Testis (tissue), 3 donors: ENCODE measurements around the gene PIK3AP1. TPM values are rescaled to one million over a fixed set of nuclear protein-coding genes. Genes with fewer than 3 reads are reported as not detected.

Experiments
- DNase-seq: peaks from one replicate; pipeline ENCODE4 v3.0.0-alpha.2; 2019
- H3K27ac ChIP-seq, 2 donors: fragments of 200-600 bp; sonication (generic); one replicate each; pipeline ENCODE4 v1.5.1; 2019
- H3K27me3 ChIP-seq: fragments of 200-600 bp; sonication (generic); one replicate; pipeline ENCODE4 v1.5.1; 2019
- H3K36me3 ChIP-seq: fragments of 200-600 bp; sonication (generic); one replicate; pipeline ENCODE4 v1.5.1; 2017; ENCODE audit warnings: low read depth; ENCODE audit errors: missing control alignments
- H3K4me1 ChIP-seq: fragments of 200-600 bp; sonication (generic); one replicate; pipeline ENCODE4 v1.5.1; 2019
- H3K4me3 ChIP-seq, 2 donors: fragments of 200-600 bp; sonication (generic); one replicate each; pipeline ENCODE4 v1.5.1; 2017 to 2019
- H3K9me3 ChIP-seq: fragments of 200-600 bp; sonication (generic); one replicate; pipeline ENCODE4 v1.5.1; 2017
- POLR2A ChIP-seq: fragments of 450-650 bp; IDR thresholded peaks from one replicate; pipeline ENCODE4 v1.6.1; 2017; ENCODE audit warnings: antibody characterized with exemption, mild to moderate bottlenecking, moderate library complexity
- WGBS, 2 donors: methylation state at CpG; one replicate each; pipeline ENCODE4 v1.1.5; 2018; 5-methylcytosine and 5-hydroxymethylcytosine counted together
- intact Hi-C: fragments of 100-400 bp; cut with DNase I; formaldehyde crosslinking; loops from one replicate; pipeline ENCODE4 v1.15.1; 2023; ENCODE audit warnings: low total_unique reads
- polyA plus RNA-seq: library from polyadenylated mRNA; stranded (reverse); fragments of 350-450 nt; fragmentation: Illumina TruSeq; extraction: RNeasy Lipid Tissue Mini Kit (QIAGEN cat#74804); gene quantifications from one replicate; pipeline ENCODE4 v1.2.3, GENCODE V29; 2014; ENCODE audit warnings: low read depth, low replicate concordance; ENCODE audit not compliant: insufficient read depth
- total RNA-seq, 2 donors: library from RNA; depleted of rRNA; stranded (reverse); fragments of >200 nt; gene quantifications; one replicate each; pipeline ENCODE4 v1.2.3, GENCODE V29; 2016
- TF ChIP-seq, protein P1 (sequence below), 3 experiments: fragments of 450-650 bp in 2 of 3; fragments of 200-600 bp in 1 of 3; sonication (generic) in 1 of 3; IDR thresholded peaks; one replicate each; pipeline ENCODE4 v1.5.1; 2016 to 2019; ENCODE audit warnings: antibody characterized with exemption in 3 of 3, mild to moderate bottlenecking in 2 of 3, moderate library complexity in 1 of 3

PIK3AP1 gene
- total and polyA plus RNA-seq, 3 donors from 2014 or later: 6.5 to 10.0 (median 6.6) TPM

DNA sequence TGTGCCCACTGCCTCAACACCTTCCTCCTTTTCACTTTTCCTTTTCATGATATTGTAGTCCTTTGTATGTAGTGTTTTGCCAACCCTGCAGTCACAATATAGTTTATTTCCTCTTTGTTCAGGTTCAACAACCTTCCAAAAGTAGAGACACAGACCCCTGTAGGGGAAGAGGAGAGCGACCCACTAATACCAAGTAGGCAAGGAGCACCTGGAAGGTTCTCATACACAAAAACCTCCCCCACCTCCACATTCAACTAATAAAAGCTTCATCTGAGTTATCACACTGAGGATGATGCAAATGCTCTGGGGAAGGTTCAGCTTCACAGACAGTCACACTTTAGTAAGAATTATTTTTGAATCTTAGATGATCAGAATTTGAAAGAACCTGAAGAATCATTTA is 41.6 kb downstream of the PIK3AP1 start:
- H3K4me3 ChIP-seq: no peak overlapping the region
- WGBS, 2 donors: 90 to 92% methylated on average over 1 of the region's 1 CpG

DNA sequence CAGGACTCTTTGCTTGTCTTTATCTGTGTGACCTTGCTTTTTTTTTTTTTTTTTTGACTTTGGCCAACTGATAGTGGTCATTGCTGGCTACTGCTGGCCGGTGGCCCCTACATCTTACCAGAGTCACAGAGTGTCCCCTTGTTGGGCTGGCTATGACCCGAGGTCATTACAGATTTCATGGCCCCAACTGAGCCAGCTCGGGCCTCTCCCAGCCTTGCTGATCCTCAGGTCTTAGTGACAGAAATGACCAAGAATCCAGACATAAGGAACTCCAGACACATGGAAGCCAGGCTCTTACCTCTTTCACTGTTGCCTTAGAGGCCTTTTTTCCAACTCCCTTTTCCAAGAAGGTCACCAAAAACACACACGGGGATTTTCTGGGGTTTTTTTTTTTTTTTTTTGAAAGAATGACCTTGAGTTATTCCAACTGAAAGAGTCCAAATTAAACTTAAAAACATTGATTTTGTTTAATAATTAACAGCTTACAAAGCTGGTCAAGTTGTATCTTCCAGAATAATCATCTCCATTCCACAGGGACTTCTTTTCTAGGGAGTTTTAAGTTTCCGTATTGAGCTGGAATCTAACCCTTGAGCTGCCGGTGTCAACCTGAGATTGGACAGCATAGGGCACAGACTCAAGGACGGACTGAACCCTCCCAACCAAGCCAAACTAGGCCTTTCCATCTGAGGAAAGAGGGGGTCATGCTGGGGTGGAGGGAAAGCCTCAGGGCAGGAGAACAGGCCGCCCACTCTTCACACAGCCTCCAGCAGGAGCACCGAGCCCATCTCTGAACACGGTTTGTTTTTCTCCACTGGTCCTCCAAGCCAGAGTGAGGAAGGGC is 43.8 kb downstream of the PIK3AP1 start:
- Histone ChIP-seq H3K36me3 (no peaks in the 10 kb centered on the region), H3K4me3 (no peak overlapping the region), H3K4me1 (peaks cover 39% of the 10 kb centered on the region), H3K9me3 (no peaks in the 10 kb centered on the region), H3K27ac (peak overlapping the region; percentile 5 to 48), H3K27me3 (no peaks in the 10 kb centered on the region)
- DNase-seq: no peak
- intact Hi-C loops: no loop called here
- TF ChIP-seq POLR2A: no peak
- TF ChIP-seq, protein P1, sequence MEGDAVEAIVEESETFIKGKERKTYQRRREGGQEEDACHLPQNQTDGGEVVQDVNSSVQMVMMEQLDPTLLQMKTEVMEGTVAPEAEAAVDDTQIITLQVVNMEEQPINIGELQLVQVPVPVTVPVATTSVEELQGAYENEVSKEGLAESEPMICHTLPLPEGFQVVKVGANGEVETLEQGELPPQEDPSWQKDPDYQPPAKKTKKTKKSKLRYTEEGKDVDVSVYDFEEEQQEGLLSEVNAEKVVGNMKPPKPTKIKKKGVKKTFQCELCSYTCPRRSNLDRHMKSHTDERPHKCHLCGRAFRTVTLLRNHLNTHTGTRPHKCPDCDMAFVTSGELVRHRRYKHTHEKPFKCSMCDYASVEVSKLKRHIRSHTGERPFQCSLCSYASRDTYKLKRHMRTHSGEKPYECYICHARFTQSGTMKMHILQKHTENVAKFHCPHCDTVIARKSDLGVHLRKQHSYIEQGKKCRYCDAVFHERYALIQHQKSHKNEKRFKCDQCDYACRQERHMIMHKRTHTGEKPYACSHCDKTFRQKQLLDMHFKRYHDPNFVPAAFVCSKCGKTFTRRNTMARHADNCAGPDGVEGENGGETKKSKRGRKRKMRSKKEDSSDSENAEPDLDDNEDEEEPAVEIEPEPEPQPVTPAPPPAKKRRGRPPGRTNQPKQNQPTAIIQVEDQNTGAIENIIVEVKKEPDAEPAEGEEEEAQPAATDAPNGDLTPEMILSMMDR (IDR thresholded peaks at IDR 0.05): no peak
- 39 to 49% methylated on average over 10 of the region's 10 CpGs for WGBS, 2 donors

More for the DNA sequence above, 41.6 kb downstream of the PIK3AP1 start:
- TF ChIP-seq, protein P1 (IDR thresholded peaks at IDR 0.05): no peak
- no peak for TF ChIP-seq POLR2A
- Histone ChIP-seq H3K27ac (no peak overlapping the region), H3K9me3 (no peaks in the 10 kb centered on the region), H3K27me3 (no peaks in the 10 kb centered on the region), H3K36me3 (no peaks in the 10 kb centered on the region), H3K4me1 (peaks cover 22% of the 10 kb centered on the region)
- no peak for DNase-seq
- intact Hi-C loops: no loop called here

DNA sequence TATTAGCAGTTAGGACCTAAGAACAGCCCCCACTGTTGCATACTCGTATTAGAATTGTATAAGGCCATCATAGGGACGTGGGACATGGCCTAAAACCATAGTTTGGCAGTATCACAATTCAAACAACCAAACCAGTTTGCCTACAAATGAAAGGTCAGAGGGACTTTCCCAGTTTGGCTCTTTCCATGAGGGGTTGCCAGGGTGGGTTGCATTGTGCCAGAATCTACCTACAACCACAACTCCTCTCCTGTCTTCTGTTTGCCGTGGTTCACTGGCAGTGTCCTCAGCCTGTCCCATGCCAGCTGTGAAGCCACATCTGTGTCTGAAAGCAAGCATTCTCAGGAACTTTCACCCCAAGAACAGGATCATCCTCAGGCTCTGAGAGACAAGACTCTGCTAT is 44.5 kb downstream of the PIK3AP1 start:
- Histone ChIP-seq H3K4me3 (no peak overlapping the region), H3K27me3 (no peaks in the 10 kb centered on the region), H3K4me1 (peaks cover 44% of the 10 kb centered on the region), H3K36me3 (no peaks in the 10 kb centered on the region), H3K27ac (peak overlapping the region; percentile 5 to 48), H3K9me3 (no peaks in the 10 kb centered on the region)
- WGBS, 2 donors: 54 to 73% methylated on average over 3 of the region's 3 CpGs
- no peak for TF ChIP-seq POLR2A
- TF ChIP-seq, protein P1 (IDR thresholded peaks at IDR 0.05): no peak
- intact Hi-C loops: no loop called here
- no peak for DNase-seq

DNA sequence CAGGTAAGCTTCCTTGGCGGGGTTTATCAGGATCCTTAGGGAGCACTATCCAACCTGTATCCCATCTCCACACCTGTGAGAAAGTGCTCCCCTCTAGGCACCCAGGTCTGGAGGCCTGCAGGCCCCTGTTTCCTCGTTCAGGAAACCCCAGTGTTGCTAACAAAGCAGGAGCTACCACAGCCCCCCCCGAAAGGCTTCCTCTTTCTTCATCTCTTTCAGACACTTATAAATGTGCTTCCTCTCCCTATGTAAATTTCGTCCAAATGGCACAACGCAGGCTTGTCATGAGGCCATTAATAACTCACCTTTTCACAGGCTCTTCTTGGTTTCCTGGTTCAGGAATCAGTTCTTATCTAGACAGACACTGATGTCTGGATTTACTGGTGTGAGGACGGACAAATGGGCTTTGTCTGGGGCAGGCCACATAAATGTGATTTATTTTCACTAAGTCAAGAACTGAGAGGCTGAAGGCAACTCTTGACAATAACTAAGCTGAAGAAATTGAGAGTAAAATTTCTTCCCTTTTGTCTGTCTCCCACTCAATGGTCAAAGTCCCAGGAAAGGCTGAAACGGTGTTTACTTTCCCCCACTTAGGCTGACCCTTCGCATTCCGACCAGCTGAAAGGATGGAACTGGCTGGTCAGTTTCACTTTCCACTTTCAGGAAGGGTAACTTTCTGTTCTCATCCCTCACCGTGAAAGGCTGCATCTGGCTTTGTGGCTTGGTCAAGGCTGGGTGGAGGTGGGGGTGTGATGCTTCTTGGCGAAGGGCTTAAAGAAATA is 46.8 kb downstream of the PIK3AP1 start:
- TF ChIP-seq, protein P1 (IDR thresholded peaks at IDR 0.05): no peak
- no peak for TF ChIP-seq POLR2A
- no peaks in the 10 kb centered on the region for H3K27me3 ChIP-seq
- H3K36me3 ChIP-seq: no peaks in the 10 kb centered on the region
- peak overlapping the region; percentile 60 to 84 for H3K27ac ChIP-seq
- intact Hi-C loops: no loop called here
- no peak overlapping the region for H3K4me3 ChIP-seq
- peak; percentile 51 for DNase-seq
- 34 to 42% methylated on average over 10 to 11 of the region's 11 CpGs for WGBS, 2 donors
- peaks cover 46% of the 10 kb centered on the region for H3K4me1 ChIP-seq
- no peaks in the 10 kb centered on the region for H3K9me3 ChIP-seq
